IPS DF 4.7 (cell line): Measurements from ENCODE around the gene UTF1.
"Not testable (repeated sequence)": the region's sequence is repeated elsewhere in the genome, so short reads cannot be mapped to it uniquely, and the experiment has no call there.

Source experiments
- DNase-seq: peaks from one replicate; pipeline ENCODE4 v3.0.0-alpha.2; 2013; ENCODE audit warnings: low spot score; ENCODE audit errors: extremely low read depth

Gene UTF1

DNA sequence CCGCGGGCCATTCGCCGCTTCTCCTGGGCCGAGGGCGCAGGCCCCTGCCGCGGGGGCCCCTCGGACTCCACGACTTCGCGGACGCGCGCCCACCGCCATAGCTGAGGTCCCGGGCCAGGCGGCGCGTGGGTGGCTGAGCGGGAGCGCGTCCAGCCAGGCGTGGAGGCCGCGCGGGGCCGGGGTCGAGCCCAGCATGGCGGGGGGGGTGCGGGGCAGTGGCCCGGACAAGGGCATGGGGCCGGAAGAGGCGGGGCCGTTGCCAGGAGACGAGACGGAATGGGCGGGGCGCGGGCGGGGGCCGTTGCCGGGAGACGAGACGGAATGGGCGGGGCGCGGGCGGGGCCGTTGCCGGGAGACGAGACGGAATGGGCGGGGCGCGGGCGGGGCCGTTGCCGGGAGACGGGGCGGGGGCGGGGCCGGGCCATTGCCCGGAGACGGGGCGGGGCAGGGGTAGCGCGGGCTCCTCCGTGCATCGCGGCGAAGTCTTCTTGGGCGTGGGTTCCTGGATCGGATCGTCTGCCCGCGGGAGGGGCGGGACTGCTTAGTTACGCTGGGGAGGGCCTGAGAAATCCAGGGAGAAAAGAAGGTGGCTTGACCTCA, 31.8 kb downstream of the UTF1 start:
- DNase-seq: no peak

DNA sequence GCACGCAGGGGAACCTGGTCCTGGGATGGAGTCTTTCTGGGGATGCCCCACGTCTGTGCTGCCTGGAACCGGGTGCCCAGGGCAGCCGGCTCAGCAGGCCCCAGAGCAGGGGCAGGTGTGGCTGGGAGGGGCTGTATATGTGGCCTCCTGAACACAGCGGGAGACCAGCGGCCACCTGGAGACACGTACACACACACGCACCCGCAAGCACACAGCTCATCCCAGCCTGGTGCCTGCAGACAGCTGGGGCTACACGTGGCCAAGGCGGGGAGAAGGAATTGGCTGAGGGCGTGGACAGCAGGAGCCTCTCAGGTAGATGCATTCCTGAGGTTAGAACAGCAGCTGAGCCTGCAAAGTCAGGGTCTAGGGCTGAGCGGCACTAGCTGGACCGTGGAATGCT, 32.7 kb downstream of the UTF1 start:
- no peak for DNase-seq

DNA sequence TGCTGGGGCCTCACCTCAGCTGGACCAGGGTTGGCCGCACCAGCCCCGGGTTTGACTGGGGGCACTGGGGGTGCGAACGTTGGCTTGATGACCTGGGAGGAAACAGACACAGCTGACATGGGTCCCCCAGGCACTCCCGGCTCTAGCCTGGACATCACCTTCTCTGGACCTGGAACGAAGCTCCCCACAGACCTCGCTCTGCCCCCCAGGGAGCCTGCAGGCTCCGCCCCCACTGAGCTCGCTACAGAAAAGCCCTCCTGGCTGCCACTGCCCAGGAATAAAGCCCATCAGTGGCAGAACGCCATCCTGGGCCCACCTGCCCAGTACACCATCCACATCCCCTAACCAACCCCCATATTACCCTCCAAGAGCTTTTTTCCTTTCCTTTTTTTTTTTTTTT, 33.7 kb downstream of the UTF1 start:
- DNase-seq: no peak

DNA sequence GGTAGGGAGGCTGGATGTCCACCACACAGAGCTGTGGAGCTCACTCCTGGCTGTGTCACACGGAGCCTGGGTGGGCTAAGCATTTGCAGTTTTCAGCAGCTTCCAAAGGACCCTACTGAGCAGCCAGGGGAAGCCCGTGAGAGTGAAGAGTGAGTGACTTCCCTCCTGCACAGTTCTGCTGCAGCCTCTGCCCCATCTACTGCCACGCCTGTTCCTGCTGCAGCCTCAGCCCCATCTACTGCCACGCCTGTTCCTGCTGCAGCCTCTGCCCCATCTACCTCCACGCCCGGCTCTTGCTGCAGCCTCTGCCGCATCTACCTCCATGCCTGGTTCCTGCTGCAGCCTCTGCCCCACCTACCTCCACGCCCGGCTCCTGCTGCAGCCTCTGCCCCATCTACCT, 34.4 kb downstream of the UTF1 start:
- no peak for DNase-seq

DNA sequence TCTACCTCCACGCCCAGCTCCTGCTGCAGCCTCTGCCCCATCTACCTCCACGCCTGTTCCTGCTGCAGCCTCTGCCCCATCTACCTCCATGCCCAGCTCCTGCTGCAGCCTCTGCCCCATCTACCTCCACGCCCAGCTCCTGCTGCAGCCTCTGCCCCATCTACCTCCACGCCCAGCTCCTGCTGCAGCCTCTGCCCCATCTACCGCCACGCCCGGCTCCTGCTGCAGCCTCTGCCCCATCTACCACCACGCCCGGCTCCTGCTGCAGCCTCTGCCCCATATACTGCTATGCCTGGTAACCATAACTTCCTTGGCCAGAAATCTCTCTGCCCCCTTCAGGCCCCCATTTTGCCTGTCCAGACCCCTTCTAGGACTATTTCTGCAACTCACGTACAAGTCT, 35.0 kb downstream of the UTF1 start:
- DNase-seq: not testable (repeated sequence)

DNA sequence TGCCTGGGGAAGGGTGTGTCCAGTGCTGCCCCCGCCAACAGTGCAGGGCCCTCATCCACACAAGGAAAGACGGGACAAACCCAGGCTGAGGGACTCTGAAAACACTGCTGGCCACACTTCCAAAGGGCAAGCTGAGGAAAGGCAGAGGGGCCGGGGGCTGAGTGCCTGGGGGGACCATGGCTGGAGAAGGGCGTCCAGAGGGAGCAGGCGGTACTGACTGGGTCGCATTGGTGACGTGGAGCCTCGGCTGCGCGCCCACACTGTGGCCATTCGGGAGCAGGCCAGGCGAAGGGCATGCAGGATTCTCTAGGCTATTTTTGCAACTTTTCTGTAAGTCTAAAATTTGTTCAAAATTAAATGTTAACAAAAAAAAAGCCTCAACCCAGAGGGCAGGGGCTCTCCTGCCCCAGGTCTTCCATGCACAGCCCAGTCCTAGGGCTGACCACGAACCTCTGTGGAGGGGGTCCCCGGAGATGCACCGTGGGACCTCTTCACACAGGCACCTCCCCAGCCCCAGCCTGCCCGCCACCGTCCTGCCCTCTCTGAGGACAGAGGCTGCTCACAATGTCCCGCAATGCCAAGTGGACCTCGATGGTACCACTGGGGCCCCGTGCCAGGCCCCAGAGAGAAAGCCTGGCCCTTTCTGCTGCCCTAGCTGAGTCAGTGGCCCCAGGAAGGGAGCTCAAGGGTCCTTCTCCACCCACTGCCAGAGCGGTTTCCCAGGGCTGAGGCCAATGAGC, 36.2 kb downstream of the UTF1 start:
- DNase-seq: no peak

DNA sequence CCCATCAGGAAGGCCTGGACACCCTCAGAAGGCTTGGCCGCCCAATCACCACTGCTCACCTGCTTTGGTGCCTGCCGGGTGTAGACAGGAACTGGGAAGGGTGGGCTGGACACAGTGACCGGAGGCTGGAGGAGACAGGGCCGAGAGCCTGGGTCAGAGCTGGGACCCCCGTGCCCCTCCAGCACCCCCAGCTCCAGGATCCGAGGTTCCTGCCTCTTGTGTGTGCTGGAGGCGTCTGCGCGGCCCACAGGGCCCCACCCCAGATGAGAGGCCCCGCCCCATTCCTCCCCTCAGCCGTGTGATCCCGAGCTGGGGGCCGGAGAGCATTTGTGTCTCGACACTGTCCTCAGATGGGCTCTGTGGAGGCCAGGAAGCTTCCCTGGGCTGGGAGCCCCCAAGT, 37.3 kb downstream of the UTF1 start:
- DNase-seq: no peak

DNA sequence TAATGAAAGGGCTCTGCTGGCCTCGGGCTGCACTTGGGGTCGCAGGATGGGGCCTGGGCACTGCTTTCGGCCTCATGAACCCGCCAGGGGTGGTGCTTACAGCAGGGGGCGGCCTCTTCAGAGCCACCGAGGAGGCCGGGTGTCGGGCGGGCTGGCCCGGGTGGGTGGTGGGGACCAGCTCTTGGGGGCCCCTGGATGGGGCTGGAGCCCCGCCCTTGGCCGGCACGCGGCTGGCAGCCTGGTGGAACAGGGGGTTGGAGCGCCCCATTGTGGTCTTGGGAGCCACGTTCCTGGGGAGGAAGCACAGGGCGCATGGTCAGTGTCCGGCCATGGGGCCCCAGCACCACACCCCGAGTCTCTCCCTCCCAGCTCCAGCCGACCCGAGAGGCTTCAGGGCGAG, 37.8 kb downstream of the UTF1 start:
- DNase-seq: no peak

DNA sequence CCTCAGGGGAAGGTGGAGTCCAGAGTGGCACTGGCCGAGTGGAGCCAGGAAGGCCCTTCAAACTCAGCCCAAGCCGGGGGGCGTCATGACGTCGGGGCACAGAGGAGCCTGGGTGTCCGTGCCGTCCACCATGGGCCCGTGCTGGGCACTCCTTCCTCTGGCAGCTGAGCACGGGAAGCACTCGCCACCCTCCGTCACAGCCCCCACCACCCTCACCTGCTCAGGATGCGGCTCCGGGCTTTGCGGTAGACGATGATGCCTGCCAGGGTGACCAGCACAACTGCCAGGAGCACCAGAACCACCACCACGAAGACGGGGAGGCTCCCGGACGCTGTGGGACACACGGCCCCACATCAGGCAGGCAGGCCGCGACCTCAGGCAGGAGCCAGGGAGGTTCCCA, 38.5 kb downstream of the UTF1 start:
- DNase-seq: no peak

DNA sequence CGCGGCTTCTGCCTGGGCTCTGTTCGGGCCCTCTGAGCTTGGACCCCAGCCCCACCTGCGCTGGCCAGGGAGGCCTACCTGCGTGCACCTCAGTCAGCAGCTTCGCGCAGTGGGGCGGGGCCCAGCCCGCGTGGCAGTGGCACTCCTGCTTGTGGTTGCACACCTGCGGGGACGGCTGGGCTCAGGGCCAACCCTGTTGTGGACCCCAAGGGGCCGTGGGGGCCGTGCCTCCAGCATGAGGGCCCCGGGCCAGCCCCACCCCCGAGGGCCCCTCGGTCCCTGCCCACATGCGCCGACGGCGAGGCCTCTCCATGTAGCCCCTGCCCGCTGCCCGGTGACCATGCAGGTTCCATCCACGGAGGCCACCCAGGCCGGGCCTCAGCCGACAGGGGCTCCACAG, 39.4 kb downstream of the UTF1 start:
- no peak for DNase-seq

DNA sequence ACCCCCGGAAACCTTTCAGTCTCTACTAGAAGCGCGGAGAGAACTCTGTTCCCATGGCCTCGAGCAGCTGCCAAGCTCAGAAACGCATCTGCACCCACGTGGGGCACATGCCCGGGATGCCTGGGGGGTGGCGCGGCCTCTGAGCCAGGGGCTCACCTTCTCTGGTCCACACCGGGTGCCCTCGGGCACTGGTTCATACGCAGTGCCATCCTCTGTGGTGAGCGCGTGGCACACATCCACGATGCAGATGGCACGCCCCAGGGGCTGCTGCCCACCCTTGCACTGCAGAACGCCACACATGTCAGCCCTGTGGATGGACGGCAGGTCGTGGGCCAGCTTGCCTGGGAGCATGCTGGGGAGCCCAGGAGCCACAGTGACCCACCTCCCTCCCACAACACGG, 40.2 kb downstream of the UTF1 start:
- DNase-seq: no peak

DNA sequence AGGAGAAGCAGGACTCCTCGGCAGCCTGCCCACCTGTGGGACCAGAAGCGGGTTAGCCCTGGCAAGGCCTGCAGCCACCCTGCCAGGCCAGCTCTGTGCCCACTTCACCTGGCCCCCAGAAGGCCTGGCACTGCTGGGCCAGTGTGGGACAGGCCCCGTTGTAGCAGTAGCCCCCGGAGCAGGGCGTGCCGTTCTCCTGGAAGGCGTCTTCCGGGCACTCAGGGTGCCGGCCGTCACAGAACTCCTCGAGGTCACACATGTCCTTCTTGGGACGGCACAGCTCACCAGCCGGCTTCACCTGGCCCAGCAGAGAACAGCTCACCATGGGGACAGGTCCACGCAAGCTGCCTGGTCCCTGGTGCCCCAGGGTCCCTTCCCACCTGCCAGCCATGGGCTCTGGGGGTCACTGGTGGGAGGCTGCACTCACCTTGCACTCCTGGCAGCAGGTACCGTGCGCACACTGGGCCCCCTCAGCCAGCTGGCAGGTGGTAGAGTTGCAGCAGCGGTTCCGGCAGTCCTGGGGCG, 40.8 kb downstream of the UTF1 start:
- no peak for DNase-seq

DNA sequence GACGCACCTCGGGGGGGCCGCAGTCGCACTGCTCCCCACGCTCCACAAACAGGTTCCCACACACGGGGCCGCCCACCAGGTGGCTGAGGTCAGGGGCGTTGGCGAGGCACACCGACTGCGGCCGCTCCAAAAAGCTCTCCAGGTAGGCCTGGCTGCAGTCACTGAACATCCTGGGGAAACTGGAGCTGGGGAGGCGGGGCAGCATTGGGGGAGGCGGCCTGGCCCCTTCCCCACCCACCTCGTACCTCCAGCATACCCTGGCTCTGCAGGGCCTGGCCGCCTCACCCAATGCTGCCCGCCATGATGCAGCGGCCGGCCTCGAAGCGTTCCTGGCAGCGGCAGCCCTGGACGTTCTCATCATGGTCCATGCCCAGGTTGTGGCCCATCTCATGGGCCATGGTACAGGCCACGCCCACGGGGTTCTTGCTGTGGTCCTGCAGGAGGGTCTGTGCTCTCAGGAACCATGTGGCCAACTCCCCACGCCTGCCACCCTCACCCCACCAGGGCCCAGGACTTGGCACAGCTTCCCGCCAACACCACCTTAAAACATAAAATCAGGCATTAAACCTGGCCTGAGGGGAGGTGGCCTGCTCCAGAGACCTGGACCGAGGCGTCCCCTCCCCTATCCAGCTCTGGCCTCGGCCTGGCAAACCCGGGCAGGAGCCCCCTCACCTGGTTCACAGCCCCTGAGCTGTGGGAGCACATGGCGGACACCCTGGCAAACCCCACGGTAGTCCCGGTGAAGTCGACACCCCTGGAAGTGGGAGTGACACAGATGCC, 41.7 kb downstream of the UTF1 start:
- DNase-seq: no peak

DNA sequence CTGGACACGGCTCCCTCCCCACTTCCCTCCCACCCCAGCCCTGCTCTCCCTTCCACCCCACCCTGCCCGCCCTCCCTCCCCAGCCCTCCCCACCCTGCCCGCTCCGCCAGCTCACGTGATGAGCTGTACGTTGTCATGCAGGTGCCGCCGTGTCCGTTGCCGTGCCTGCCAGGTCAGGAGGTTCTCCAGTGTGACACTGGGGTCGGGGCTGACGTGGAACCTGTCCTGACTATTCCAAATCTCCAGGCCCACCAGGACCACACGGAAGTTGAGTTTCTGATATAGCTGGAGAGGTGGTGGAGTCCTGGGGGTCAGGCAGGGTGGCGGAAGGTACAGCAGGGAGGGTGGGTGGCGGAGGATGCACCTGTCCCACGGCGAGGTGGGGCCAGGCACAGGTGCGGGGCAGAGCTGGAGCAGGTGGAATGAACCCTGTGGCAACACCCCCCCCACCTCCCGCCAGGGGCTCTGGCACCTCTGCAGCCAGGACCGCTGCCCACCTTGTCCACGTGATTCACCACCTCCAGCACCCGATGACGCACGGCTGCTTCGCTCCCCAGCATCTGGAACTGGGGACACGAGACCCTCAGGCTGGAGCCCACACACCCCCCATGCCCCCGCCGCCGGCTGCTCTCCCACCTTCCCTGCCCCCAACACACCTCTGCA, 42.4 kb downstream of the UTF1 start:
- no peak for DNase-seq

DNA sequence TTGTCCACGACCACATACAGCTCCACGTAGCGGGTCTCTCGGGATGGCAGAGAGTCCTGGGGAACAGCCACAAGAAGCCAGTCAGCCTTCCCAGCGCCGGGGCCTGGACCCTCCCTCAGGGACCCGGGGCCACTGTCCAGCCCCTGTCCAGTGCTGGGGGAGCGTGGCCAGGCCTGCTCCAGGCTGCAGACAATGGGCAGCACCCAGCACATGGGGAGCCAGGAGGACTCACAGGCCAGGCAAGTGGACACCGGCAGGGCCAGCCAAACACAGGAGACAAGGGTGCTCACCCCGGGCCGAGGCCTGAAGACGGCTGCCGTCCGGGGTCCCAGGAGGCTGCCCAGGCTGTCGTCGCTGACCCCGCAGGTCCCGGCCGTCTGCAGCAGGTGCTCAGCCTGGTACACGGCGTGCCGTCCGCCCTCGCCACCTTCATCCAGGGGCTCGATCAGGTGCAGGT, 43.0 kb downstream of the UTF1 start:
- no peak for DNase-seq

DNA sequence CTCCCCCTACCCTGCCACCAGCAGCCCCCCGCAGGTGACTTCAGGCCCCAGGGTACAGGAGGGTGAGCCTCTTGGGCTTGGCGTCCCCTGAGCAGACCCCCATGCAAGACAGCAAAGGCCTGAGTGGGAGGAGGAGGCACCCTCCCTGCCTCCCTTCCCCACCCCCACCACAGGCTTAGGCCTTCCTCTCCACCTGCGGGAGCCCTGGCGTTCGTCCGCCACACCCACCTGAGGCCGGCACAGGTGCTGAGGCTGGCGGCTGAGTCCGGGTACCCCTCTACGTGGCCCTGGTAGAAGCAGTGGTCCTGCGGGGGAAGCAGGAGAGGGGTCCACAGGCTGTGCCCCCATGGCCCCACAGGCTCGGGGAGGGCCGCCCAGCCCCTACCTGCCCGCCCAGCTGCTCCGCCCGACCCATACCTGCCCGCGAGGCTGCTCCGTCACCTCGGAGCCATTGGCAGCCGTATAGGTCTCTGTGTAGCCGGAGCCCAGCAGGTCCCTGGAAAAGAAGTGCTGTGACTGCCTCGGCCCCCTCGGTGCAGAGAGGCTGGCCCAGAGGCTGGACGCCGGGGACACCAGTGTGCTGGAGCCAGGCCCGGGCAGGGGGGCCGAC, 43.6 kb downstream of the UTF1 start:
- no peak for DNase-seq

DNA sequence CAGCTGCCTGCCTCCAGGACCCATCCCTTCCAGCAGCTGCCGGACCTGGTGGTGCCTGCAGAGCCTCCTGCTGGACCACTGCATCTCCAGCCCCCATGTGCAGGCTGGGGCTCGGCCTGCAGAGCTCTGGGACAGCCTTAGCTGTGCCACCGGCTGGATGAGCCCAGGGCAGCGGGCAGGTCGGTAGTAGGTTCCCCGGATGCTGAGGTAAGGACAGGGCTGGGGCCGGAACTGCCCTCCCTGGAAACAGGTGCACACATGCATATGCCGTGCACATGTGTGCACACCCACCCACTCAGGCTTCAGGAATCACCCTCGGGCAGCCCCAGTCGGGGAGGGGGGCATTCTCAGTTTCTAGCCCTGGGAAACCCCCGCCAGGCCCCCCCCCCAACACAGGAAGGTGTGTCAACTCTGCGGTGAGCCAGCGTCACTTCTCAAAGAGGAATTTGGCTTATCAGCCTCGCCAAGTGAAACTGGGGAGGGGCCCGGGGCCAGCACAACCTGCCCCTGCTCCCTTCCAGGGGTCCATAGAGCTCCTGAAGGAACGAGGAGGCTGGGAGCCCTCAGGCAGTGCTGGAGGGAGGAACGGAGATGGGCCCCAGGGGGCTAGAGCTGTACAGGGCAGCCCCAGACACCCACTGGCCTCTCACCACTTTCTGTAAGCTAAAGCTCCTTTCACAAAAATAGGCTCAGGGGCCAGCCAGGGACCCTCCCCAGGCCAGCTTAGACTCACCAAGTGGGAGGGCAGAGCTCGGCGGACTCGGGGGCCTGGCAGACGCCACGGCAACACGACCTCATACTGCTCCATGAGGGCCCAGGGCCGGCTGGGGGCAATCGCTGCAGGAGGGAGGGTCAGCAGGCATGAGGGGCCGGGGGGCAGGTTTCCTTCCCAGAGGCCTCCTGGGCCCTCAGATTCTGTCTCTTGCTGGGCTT, 45.0 kb downstream of the UTF1 start:
- DNase-seq: no peak

DNA sequence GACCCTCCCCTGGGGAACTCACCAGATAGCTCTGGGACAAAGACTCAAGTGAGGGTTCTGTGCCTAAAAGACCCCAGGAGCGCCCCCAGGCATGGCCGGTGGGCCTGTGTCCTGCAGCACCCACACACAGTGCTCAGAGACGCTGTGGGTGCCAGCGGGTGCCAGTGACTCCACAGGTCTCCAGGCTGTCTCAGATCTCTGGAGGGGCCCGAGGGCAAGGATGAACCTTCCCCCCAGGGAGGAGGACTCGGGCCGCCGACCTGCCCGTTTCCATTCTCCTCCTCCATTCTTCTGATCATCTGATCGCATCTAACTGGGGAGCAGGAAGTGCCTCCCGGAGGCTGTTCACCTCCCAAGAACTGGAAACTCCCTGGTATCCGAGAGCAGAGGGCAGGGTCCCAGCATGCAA, 45.7 kb downstream of the UTF1 start:
- no peak for DNase-seq

DNA sequence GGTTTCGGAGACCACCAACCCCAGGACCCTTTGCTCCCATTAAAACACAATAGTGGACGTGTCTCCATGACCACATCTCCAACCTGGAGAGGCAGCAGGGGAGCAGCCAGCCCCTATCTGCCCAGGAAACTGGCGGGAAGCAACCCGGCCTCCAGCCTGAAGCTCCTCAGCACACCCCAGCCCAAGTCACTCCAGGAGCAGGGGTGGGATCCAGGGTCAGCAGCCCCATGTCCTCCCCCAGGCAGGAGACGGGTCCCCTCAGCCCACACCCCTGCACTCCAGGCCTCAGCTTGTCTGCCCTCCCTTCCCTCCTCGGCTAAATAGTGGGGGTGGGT, 46.0 kb downstream of the UTF1 start:
- DNase-seq: no peak

DNA sequence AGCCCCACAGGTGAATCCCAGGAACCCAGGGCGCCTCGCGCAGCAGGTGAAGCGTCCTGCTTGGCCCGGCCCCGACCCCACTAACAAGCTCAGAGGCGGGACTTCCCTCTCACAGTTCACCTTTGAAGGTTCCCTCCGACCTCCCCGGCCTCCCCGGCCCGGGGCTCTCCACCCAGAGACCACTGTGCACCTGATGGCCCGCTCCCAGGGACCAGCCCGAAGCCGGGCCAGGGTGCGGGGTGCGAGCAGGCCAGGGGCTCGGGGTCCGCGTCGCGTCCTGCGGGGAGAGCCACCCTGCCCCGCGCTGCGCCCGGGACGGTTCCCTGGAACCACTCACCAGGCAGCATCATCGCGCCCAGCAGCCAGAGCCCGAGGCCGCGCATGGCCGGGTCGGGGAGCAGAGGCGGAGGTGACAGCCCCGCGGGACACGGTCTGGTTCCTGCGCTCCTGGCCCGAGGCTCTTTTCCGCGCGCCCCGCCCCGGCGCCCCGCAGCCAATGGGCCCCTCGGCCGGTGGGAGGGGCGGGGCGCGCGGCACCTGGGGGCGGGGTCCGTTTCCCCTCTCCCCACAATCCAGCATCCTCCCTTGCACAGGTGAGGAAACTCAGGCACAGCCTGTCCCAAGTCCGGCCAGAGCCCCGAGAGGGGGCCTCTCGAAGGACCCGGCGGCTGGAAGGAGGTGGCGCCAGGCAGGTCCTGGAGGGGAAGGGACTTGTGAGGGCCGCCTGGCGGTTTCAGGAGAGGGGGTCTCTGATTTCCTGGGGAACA, 46.6 kb downstream of the UTF1 start, which contains the start of gene ADAM8:
TSS of gene ADAM8 (minus strand) at position 434 of the 767 bp plus-strand sequence. CDS start at position 383, 51 bp downstream.
- no peak for DNase-seq
